OCI-LY1 (cell line): Measurements from ENCODE around the gene RGS17.

Experiments
- H2AFZ ChIP-seq: fragments of 200-600 bp; sonication (generic), shearing (Covaris generic); 2 replicates; pipeline ENCODE4 v1.6.0; 2014; ENCODE audit warnings: antibody characterized with exemption, mild to moderate bottlenecking, low read length
- H3F3A ChIP-seq: fragments of 200-600 bp; sonication (generic), shearing (Covaris generic); 2 replicates; pipeline ENCODE4 v1.6.0; 2014; ENCODE audit warnings: mild to moderate bottlenecking, antibody characterized with exemption, low read length, moderate library complexity; ENCODE audit not compliant: insufficient read depth
- H3K27ac ChIP-seq: fragments of 200-600 bp; sonication (generic); 2 replicates; pipeline ENCODE4 v1.5.1; 2014; ENCODE audit warnings: low read length, mixed run types, mild to moderate bottlenecking, low read depth; ENCODE audit not compliant: poor library complexity, severe bottlenecking
- H3K27me3 ChIP-seq: fragments of 200-600 bp; sonication (generic); 2 replicates; pipeline ENCODE4 v1.6.0; 2014; ENCODE audit warnings: antibody characterized with exemption, mild to moderate bottlenecking, low read length, moderate library complexity; ENCODE audit not compliant: insufficient read depth
- H3K36me3 ChIP-seq: fragments of 200-600 bp; sonication (generic); 2 replicates; pipeline ENCODE4 v1.6.1; 2014; ENCODE audit warnings: mild to moderate bottlenecking, antibody characterized with exemption, low read length, moderate library complexity, mixed read lengths; ENCODE audit not compliant: insufficient read depth
- H3K4me1 ChIP-seq: fragments of 200-600 bp; sonication (generic); 2 replicates; pipeline ENCODE4 v1.5.1; 2014; ENCODE audit warnings: mild to moderate bottlenecking, low read length, moderate library complexity; ENCODE audit not compliant: insufficient read depth, severe bottlenecking
- H3K4me2 ChIP-seq: fragments of 200-600 bp; sonication (generic), shearing (Covaris generic); 2 replicates; pipeline ENCODE4 v1.6.1; 2014; ENCODE audit warnings: low read length
- H3K4me3 ChIP-seq: fragments of 200-600 bp; sonication (generic); 2 replicates; pipeline ENCODE4 v1.5.1; 2014; ENCODE audit warnings: low read length, low read depth, mild to moderate bottlenecking, mixed read lengths; ENCODE audit not compliant: poor library complexity, severe bottlenecking
- H3K79me2 ChIP-seq: fragments of 200-600 bp; shearing (Covaris generic); 2 replicates; pipeline ENCODE4 v1.6.1; 2016; ENCODE audit warnings: mixed run types, low read length, mixed read lengths; ENCODE audit not compliant: insufficient read depth
- H3K9ac ChIP-seq: fragments of 200-600 bp; sonication (generic), shearing (Covaris generic); 2 replicates; pipeline ENCODE4 v1.6.1; 2014; ENCODE audit warnings: mild to moderate bottlenecking, low read length, mixed read lengths
- H3K9me2 ChIP-seq: fragments of 200-600 bp; sonication (generic), shearing (Covaris generic); 2 replicates; pipeline ENCODE4 v1.6.1; 2014; ENCODE audit warnings: low read depth, mild to moderate bottlenecking, low read length, mixed read lengths
- H3K9me3 ChIP-seq: fragments of 200-600 bp; shearing (Covaris generic); 2 replicates; pipeline ENCODE4 v1.6.1; 2014; ENCODE audit warnings: low read length, mixed read lengths
- H4K20me1 ChIP-seq: fragments of 200-600 bp; sonication (generic), shearing (Covaris generic); 2 replicates; pipeline ENCODE4 v1.6.0; 2016; ENCODE audit warnings: mild to moderate bottlenecking, low read length; ENCODE audit not compliant: insufficient read depth
- EZH2 ChIP-seq: fragments of 200-600 bp; sonication (generic), shearing (Covaris generic); IDR thresholded peaks from 2 replicates; pipeline ENCODE4 v1.8.0; 2017; ENCODE audit warnings: borderline replicate concordance, mixed run types, mild to moderate bottlenecking, antibody characterized with exemption, low read length, moderate library complexity, mixed read lengths
- TF ChIP-seq, protein P1 (sequence below): fragments of 200-600 bp; sonication (generic), shearing (Covaris generic); IDR thresholded peaks from 2 replicates; pipeline ENCODE4 v1.5.1; 2017; ENCODE audit warnings: mild to moderate bottlenecking, antibody characterized with exemption, low read length, moderate library complexity, mixed read lengths

Gene RGS17

DNA sequence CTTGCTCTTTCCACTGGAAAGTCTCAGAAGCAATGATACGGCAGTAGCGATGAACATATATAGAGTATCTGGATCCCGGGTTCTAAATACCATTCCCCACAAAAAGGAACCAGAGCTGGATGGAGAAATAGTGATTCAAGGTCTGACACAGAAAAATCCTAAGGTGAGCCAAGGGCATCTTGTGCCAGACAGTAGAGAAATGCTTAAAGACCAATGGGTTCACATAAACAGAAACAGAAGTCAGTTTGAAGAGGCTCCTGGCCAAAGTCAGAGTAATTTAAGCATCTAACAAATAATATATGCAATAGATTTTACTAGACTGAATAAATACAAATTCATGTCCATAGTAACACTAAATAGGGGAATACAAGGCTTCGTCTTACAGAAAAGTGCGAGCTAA is 54.7 kb downstream of the RGS17 start:
- Histone ChIP-seq H3F3A (no peaks in the 10 kb centered on the region), H3K27me3 (no peaks in the 10 kb centered on the region)

DNA sequence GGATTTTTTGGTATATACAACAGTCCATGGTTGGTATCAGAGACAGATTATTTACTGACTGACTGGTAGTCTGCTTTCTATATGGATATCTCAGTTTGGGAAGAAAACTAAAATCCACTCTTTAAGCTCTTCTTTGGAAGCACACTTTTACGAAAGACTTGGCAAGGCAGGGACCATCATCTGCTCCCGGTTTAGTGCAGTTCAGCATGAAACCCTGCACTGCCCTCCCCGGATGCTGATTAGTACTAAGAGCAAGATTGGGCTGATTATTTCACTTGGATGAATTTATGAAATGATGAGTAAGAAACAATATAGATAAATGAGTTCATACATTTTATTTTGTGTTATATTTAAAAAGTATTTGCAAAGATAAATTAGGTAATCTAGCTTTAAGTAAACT is 56.3 kb downstream of the RGS17 start:
- Histone ChIP-seq H4K20me1 (no peaks in the 10 kb centered on the region), H3K27me3 (no peaks in the 10 kb centered on the region), H2AFZ (no peak overlapping the region), H3K9me3 (no peaks in the 10 kb centered on the region), H3F3A (no peaks in the 10 kb centered on the region), H3K9me2 (no peaks in the 10 kb centered on the region), H3K4me2 (no peak overlapping the region), H3K4me1 (no peaks in the 10 kb centered on the region), H3K79me2 (no peaks in the 10 kb centered on the region), H3K4me3 (no peak overlapping the region), H3K36me3 (no peaks in the 10 kb centered on the region), H3K9ac (no peak overlapping the region), H3K27ac (no peak overlapping the region)
- TF ChIP-seq EZH2, result no peak
- TF ChIP-seq, protein P1, sequence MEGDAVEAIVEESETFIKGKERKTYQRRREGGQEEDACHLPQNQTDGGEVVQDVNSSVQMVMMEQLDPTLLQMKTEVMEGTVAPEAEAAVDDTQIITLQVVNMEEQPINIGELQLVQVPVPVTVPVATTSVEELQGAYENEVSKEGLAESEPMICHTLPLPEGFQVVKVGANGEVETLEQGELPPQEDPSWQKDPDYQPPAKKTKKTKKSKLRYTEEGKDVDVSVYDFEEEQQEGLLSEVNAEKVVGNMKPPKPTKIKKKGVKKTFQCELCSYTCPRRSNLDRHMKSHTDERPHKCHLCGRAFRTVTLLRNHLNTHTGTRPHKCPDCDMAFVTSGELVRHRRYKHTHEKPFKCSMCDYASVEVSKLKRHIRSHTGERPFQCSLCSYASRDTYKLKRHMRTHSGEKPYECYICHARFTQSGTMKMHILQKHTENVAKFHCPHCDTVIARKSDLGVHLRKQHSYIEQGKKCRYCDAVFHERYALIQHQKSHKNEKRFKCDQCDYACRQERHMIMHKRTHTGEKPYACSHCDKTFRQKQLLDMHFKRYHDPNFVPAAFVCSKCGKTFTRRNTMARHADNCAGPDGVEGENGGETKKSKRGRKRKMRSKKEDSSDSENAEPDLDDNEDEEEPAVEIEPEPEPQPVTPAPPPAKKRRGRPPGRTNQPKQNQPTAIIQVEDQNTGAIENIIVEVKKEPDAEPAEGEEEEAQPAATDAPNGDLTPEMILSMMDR, result no peak

More for the DNA sequence above, 54.7 kb downstream of the RGS17 start:
- Histone ChIP-seq H3K9ac (no peak overlapping the region), H3K4me2 (no peak overlapping the region), H3K27ac (no peak overlapping the region), H4K20me1 (no peaks in the 10 kb centered on the region), H3K9me2 (no peaks in the 10 kb centered on the region), H3K4me1 (no peaks in the 10 kb centered on the region), H3K36me3 (no peaks in the 10 kb centered on the region), H2AFZ (no peak overlapping the region), H3K79me2 (no peaks in the 10 kb centered on the region), H3K4me3 (no peak overlapping the region), H3K9me3 (no peaks in the 10 kb centered on the region)
- TF ChIP-seq, protein P1, result no peak
- no peak for TF ChIP-seq EZH2

DNA sequence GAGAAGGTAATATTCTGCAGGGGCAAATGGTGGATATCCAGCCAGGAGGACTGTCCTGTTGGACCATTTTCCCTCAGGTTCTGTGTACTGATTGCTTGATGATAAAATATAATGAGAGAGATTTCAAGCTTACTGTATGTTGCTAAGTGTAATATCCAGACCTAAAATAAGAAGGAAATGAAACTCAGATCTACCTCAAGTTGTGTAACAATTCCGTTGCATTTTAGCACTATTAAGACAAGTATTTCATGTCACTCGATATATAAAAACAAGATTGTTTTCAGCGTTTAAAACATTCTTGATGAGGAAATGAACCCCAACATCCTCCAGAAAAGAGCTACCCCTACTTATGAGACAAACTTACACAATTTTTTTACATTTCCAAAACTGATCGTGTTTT is 57.2 kb downstream of the RGS17 start:
- Histone ChIP-seq H2AFZ (no peak overlapping the region), H3K27me3 (no peaks in the 10 kb centered on the region), H3K4me2 (no peak overlapping the region), H3F3A (no peaks in the 10 kb centered on the region), H3K4me1 (no peaks in the 10 kb centered on the region), H3K27ac (no peak overlapping the region), H3K9me3 (no peaks in the 10 kb centered on the region), H3K4me3 (no peak overlapping the region), H3K9ac (no peak overlapping the region), H3K79me2 (no peaks in the 10 kb centered on the region), H4K20me1 (no peaks in the 10 kb centered on the region), H3K36me3 (no peaks in the 10 kb centered on the region), H3K9me2 (no peaks in the 10 kb centered on the region)
- TF ChIP-seq EZH2, result no peak

DNA sequence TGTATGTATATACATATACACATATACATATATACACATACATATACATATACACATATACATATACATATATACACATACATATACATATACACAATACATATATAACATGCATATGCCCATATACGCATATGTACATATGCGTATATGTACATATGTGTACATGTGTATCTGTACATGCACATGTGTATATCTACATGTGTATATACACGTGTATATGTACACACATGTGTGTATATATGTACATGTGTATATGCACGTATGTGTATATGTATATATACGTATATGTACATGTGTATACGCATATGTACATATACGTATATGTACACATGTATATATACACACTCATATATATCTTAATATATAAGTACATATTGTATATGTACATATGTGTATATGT is 60.3 kb downstream of the RGS17 start:
- H3K4me2 ChIP-seq, result no peak overlapping the region
- no peaks in the 10 kb centered on the region for H3F3A ChIP-seq
- no peaks in the 10 kb centered on the region for H3K79me2 ChIP-seq
- no peak overlapping the region for H2AFZ ChIP-seq
- no peaks in the 10 kb centered on the region for H3K27me3 ChIP-seq
- H3K4me3 ChIP-seq, result no peak overlapping the region
- H3K27ac ChIP-seq, result no peak overlapping the region
- H3K9me2 ChIP-seq, result no peaks in the 10 kb centered on the region
- no peak overlapping the region for H3K9ac ChIP-seq
- no peaks in the 10 kb centered on the region for H3K9me3 ChIP-seq
- H3K36me3 ChIP-seq, result no peaks in the 10 kb centered on the region
- no peaks in the 10 kb centered on the region for H3K4me1 ChIP-seq
- no peak for TF ChIP-seq EZH2
- TF ChIP-seq, protein P1, result no peak
- H4K20me1 ChIP-seq, result no peaks in the 10 kb centered on the region
